Peyer's patch (tissue), 4 donors: ENCODE results near the gene SLC7A4. TPM values are rescaled to one million over a fixed set of nuclear protein-coding genes. Genes with fewer than 3 reads are reported as not detected.
"Not testable (repeated sequence)": the region's sequence is repeated elsewhere in the genome, so short reads cannot be mapped to it uniquely, and the experiment has no call there.

Source experiments
- DNase-seq, 3 donors: peaks; one replicate each; pipeline ENCODE4 v3.0.0-alpha.2; 2017 to 2019
- H3K27ac ChIP-seq, 4 donors: fragments of 200-600 bp; sonication (generic); one replicate each; pipeline ENCODE4 v1.5.1; 2016 to 2019
- H3K27me3 ChIP-seq, 2 donors: fragments of 200-600 bp; sonication (generic); one replicate each; pipeline ENCODE4 v1.5.1; 2019
- H3K36me3 ChIP-seq, 3 donors: fragments of 200-600 bp; sonication (generic); one replicate each; pipeline ENCODE4 v1.5.1; 2016 to 2019
- H3K4me1 ChIP-seq, 4 donors: fragments of 200-600 bp; sonication (generic); one replicate each; pipeline ENCODE4 v1.5.1; 2016 to 2019
- H3K4me3 ChIP-seq, 4 donors: fragments of 200-600 bp; sonication (generic); 1 replicate in 3 of 4; 2 replicates in 1 of 4; pipeline ENCODE4 v1.5.1; 2016 to 2019; ENCODE audit warnings: mild to moderate bottlenecking in 1 of 4
- H3K9me3 ChIP-seq, 4 donors: fragments of 200-600 bp; sonication (generic); one replicate each; pipeline ENCODE4 v1.5.1; 2016 to 2019; ENCODE audit warnings: mild to moderate bottlenecking in 1 of 4
- CTCF ChIP-seq, 6 experiments: fragments of 450-650 bp in 4 of 6; fragments of 200-600 bp in 2 of 6; sonication (generic) in 1 of 6; IDR thresholded peaks; one replicate each; pipeline ENCODE4 v1.5.1; 2017 to 2019; ENCODE audit warnings: antibody characterized with exemption in 6 of 6, mild to moderate bottlenecking in 3 of 6, moderate library complexity in 1 of 6
- POLR2A ChIP-seq, 2 donors: fragments of 450-650 bp; IDR thresholded peaks; one replicate each; pipeline ENCODE4 v1.5.1; 2017; ENCODE audit warnings: antibody characterized with exemption in 2 of 2, mild to moderate bottlenecking in 2 of 2, moderate library complexity in 2 of 2
- total RNA-seq, 4 donors: library from RNA; depleted of rRNA; stranded (reverse); fragments of >200 nt; gene quantifications; one replicate each; pipeline ENCODE4 v1.1.0, GENCODE V29; 2016

The SLC7A4 gene
- total RNA-seq, 4 donors from 2014 or later = 0.40 to 3.7 (median 2.2) TPM

DNA sequence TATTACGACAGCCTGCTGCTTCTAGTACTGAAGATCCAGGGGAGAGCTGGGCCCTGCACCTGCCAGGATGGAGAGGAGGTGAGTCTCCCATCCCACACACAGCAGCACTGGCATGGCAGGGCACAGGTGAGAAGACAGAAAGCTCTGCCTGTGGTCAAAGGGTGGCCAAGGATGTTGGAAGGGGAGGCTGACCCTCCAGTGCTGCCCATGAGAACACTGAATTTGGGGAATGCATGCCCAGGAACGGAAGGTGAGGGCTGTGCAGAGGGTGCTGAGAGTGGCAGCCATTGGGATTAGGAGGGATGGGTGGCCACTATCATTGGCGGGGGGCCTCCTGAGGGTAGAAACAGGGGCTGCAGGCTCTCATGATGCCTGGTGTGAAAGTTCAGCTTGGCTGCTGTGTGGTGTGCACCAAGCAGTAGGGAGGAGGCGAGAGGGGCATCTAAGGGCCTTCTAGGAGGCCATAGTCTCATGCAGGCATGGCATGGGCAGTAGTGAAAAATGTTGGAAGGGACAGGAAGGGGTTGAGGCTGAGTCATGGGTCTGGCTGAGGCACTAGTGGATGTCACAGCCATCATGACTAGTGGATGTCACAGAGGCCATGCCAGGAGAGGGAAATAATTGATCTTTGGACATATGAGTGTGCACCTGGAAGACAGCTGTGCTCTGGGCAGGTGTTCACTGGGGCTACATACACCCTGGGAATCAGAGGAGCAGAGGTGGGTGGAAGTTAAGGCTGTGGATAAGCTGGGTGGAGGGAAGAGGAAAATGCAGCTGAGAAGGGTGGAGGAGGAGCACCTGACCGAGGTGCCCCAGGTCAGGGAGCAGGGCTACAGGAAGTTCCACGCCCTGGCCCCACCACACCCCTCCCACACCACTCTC is 10.9 kb upstream of the SLC7A4 start:
- TF ChIP-seq CTCF (IDR thresholded peaks at IDR 0.05) (no peak), POLR2A (IDR thresholded peaks at IDR 0.05) (no peak)
- no peaks in the 10 kb centered on the region for H3K36me3 ChIP-seq
- no peaks in the 10 kb centered on the region for H3K27me3 ChIP-seq
- peaks cover 0 to 26% (median 10%) of the 10 kb centered on the region in 4 donors for H3K4me1 ChIP-seq
- peak overlapping the region in 2 of 4 donors; percentile 17 to 19 for H3K27ac ChIP-seq
- H3K9me3 ChIP-seq = no peaks in the 10 kb centered on the region
- no peak overlapping the region for H3K4me3 ChIP-seq
- DNase-seq = peak in 2 of 3 donors; percentile 56 to 59

- no peak for TF ChIP-seq CTCF (IDR thresholded peaks at IDR 0.05)
- TF ChIP-seq POLR2A (IDR thresholded peaks at IDR 0.05) = no peak
- no peak for DNase-seq
- Histone ChIP-seq H3K27me3 (no peaks in the 10 kb centered on the region), H3K36me3 (no peaks in the 10 kb centered on the region), H3K4me3 (no peak overlapping the region), H3K4me1 (peaks cover 0 to 26% (median 10%) of the 10 kb centered on the region in 4 donors), H3K9me3 (no peaks in the 10 kb centered on the region), H3K27ac (no peak overlapping the region)
These were observed 9.6 kb upstream of the SLC7A4 start for GRCh38 chr22:21041937-21042336.

GRCh38 chr22:21039158-21039557 is 6.8 kb upstream of the SLC7A4 start:
- DNase-seq, H3K4me3 ChIP-seq, H3K27me3 ChIP-seq, H3K27ac ChIP-seq, H3K36me3 ChIP-seq, H3K9me3 ChIP-seq: not testable (repeated sequence)
- H3K4me1 ChIP-seq = peaks cover 0 to 12% (median 0%) of the 10 kb centered on the region in 4 donors

- DNase-seq = no peak
These were observed 6.0 kb upstream of the SLC7A4 start for GRCh38 chr22:21038405-21038804.

DNA sequence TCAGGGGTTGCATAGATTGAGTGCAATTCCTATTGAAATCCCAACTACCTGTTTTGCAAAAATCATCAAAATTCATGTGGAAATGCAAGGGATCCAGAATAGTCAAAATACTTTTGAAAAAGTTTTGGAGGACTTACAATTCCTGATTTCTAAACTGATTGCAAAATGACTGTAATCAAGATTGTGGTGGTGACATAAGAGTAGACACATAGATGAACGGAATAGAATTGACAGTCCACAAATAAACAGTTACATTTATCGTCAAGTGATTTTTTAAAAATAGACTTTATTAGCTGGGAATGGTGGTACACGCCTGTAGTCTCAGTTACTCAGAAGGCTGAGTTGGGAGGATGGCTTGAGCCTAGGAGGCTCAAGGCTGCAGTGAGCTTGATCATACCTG is 2.6 kb upstream of the SLC7A4 start:
- H3K27ac ChIP-seq = no peak overlapping the region
- H3K27me3 ChIP-seq = peaks cover 0 to 10% of the 10 kb centered on the region in 2 donors
- H3K36me3 ChIP-seq = no peaks in the 10 kb centered on the region
- peaks cover 0 to 14% (median 3%) of the 10 kb centered on the region in 4 donors for H3K4me1 ChIP-seq
- no peak overlapping the region for H3K4me3 ChIP-seq
- TF ChIP-seq POLR2A (IDR thresholded peaks at IDR 0.05) (no peak), CTCF (IDR thresholded peaks at IDR 0.05) (no peak)
- H3K9me3 ChIP-seq = no peaks in the 10 kb centered on the region
- DNase-seq = no peak

More at GRCh38 chr22:21038405-21038804, 6.0 kb upstream of the SLC7A4 start:
- H3K4me1 ChIP-seq = peaks cover 0 to 5% (median 0%) of the 10 kb centered on the region in 4 donors
- TF ChIP-seq POLR2A (IDR thresholded peaks at IDR 0.05) = no peak
- no peak for TF ChIP-seq CTCF (IDR thresholded peaks at IDR 0.05)
- no peaks in the 10 kb centered on the region for H3K9me3 ChIP-seq
- H3K27me3 ChIP-seq = no peaks in the 10 kb centered on the region
- H3K36me3 ChIP-seq = no peaks in the 10 kb centered on the region
- no peak overlapping the region for H3K4me3 ChIP-seq
- H3K27ac ChIP-seq = peak overlapping the region in 1 of 4 donors; percentile 23

DNA sequence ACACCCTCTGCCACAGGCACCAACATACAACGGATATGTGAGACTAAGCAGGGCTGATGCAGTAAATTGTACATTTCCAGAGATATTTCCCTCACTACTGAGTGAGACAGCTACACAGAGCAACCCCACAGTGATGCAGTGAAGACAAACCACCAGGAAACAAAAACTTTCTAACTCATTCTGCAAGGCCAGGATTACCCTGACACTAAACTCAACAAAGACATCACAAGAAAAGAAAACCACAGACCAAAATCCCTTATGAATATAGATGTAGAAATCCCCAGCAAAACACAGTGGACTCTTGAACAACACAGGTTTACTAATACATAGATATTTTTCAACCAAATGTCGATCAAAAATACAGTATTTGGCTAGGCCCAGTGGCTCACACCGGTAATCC is 1.5 kb upstream of the SLC7A4 start:
- Histone ChIP-seq H3K27ac (no peak overlapping the region), H3K4me1 (peaks cover 0 to 14% (median 3%) of the 10 kb centered on the region in 4 donors), H3K9me3 (no peaks in the 10 kb centered on the region), H3K36me3 (no peaks in the 10 kb centered on the region), H3K27me3 (peaks cover 0 to 10% of the 10 kb centered on the region in 2 donors), H3K4me3 (no peak overlapping the region)
- TF ChIP-seq CTCF (IDR thresholded peaks at IDR 0.05) = no peak
- no peak for TF ChIP-seq POLR2A (IDR thresholded peaks at IDR 0.05)
- no peak for DNase-seq
